TTC549 (cell line): Measurements from ENCODE around the gene ERI2.
"Not testable (repeated sequence)": the region's sequence is repeated elsewhere in the genome, so short reads cannot be mapped to it uniquely, and the experiment has no call there.

ENCODE experiments used
- FAIRE-seq: peaks from 2 replicates; lab custom pipeline; 2012; peaks lifted over from hg19 to GRCh38; lab: Jason Lieb, UNC

Gene ERI2

GRCh38 chr16:20814784-20815183 is 8.5 kb upstream of the ERI2 start:
- FAIRE-seq: no peak

- no peak for FAIRE-seq
Observed at GRCh38 chr16:20812510-20812909, 6.2 kb upstream of the ERI2 start.

GRCh38 chr16:20811889-20812439 is 5.7 kb upstream of the ERI2 start:
- FAIRE-seq: no peak

- no peak for FAIRE-seq
Observed at GRCh38 chr16:20807862-20808261, 1.6 kb upstream of the ERI2 start.

GRCh38 chr16:20805684-20806167 is 546 bp downstream of the ERI2 start:
- FAIRE-seq: not testable (repeated sequence)

GRCh38 chr16:20803561-20804214 is 2.6 kb downstream of the ERI2 start:
- no peak for FAIRE-seq

- no peak for FAIRE-seq
Observed at GRCh38 chr16:20803192-20803560, 3.1 kb downstream of the ERI2 start.

GRCh38 chr16:20801278-20801677 is 5.0 kb downstream of the ERI2 start:
- no peak for FAIRE-seq

GRCh38 chr16:20799599-20799998 is 6.7 kb downstream of the ERI2 start:
- peak; percentile 93 for FAIRE-seq

- FAIRE-seq: no peak
Observed at GRCh38 chr16:20798364-20798763, 7.9 kb downstream of the ERI2 start.

- no peak for FAIRE-seq
Observed at GRCh38 chr16:20791923-20792612, 14.2 kb downstream of the ERI2 start.

GRCh38 chr16:20789130-20789529 is 17.1 kb downstream of the ERI2 start:
- FAIRE-seq: no peak

- no peak for FAIRE-seq
Observed at GRCh38 chr16:20784204-20784603, 22.1 kb downstream of the ERI2 start.

- FAIRE-seq: no peak
Observed at GRCh38 chr16:20782470-20782869, 23.8 kb downstream of the ERI2 start.

- FAIRE-seq: no peak
Observed at GRCh38 chr16:20781697-20782096, 24.6 kb downstream of the ERI2 start.

- no peak for FAIRE-seq
Observed at GRCh38 chr16:20774703-20775362, 31.4 kb downstream of the ERI2 start.

- no peak for FAIRE-seq
Observed at GRCh38 chr16:20773679-20774078, 32.6 kb downstream of the ERI2 start.

- no peak for FAIRE-seq
Observed at GRCh38 chr16:20768818-20769217, 37.5 kb downstream of the ERI2 start.

GRCh38 chr16:20768121-20768520 is 38.2 kb downstream of the ERI2 start:
- no peak for FAIRE-seq

- no peak for FAIRE-seq
Observed at GRCh38 chr16:20767577-20767976, 38.7 kb downstream of the ERI2 start.

- no peak for FAIRE-seq
Observed at GRCh38 chr16:20766294-20766693, 40.0 kb downstream of the ERI2 start.

- FAIRE-seq: no peak
Observed at GRCh38 chr16:20765732-20766131, 40.5 kb downstream of the ERI2 start.

- not testable (repeated sequence) for FAIRE-seq
Observed at GRCh38 chr16:20764448-20764847, 41.8 kb downstream of the ERI2 start.
